Suppressor macrophage (primary cell): Measurements from ENCODE around the gene PTPDC1.

Experiments used
- DNase-seq, 4 experiments: peaks; one replicate each; pipeline ENCODE4 v3.0.0-alpha.2; 2020 to 2022

The PTPDC1 gene

DNA sequence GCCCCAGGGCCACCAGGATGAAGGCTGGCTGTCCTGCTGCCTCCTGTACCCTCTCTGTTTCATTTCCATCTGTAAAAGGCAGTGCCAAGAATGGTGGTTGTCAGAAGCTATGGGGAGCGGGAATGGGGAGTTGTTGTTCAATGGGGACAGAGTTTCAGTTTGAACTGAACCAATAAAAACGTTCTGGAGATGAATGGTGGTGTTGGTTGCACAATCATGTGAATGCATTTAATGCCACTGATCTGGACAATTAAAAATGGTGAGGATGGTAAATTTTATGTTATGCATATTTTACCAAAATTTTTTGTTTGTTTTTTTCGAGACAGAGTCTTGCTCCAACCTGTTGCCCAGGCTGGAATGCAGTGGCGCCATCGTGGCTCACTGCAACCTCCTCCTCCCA, 58.1 kb downstream of the PTPDC1 start:
- DNase-seq, result no peak

- DNase-seq, result no peak
These were observed 60.1 kb downstream of the PTPDC1 start for GRCh38 chr9:94144394-94144793.

GRCh38 chr9:94145640-94146039, 61.4 kb downstream of the PTPDC1 start:
- DNase-seq, result no peak

DNA sequence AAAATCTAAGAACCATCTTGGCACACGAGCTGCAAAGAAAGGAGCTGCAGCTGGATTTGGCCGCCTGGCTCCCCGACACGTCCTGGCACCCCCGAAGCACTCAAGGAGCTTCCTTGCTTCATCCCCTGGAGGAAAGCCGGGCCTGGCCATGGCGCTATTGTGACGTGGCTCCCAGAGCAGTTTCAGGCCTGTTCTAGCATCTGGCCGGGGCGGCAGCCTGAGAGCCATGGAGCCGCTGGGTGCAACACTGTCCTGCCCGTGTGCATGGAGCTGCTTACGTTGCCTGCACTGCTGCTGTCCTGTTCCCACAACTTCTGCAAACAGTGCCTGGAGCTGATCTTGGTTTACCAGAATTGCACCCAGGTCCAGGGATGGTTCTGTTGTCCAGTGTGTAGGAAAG, 63.5 kb downstream of the PTPDC1 start:
- no peak for DNase-seq

DNA sequence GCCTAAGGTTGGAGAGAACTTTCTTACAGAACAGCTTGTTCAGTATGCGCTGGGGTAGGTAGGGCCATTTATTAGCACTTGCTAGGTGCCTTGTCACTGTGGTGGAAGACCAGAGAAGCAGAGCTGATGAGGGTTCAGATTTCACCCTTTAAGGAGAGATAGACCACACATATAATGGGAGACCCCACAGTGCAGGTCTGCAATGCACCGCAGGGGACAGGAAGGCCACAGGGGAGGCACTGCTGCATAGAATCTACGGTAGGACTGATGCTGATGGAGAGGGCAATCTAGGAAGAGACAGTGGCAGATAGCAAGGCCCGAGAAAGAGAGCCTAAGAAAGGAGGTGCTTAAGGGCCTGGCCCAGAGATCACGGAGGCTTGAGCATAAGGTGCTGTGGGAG, 64.2 kb downstream of the PTPDC1 start:
- no peak for DNase-seq

GRCh38 chr9:94149696-94150095, 65.4 kb downstream of the PTPDC1 start:
- no peak for DNase-seq

- DNase-seq, result no peak
These were observed 66.1 kb downstream of the PTPDC1 start for GRCh38 chr9:94150279-94150828.

DNA sequence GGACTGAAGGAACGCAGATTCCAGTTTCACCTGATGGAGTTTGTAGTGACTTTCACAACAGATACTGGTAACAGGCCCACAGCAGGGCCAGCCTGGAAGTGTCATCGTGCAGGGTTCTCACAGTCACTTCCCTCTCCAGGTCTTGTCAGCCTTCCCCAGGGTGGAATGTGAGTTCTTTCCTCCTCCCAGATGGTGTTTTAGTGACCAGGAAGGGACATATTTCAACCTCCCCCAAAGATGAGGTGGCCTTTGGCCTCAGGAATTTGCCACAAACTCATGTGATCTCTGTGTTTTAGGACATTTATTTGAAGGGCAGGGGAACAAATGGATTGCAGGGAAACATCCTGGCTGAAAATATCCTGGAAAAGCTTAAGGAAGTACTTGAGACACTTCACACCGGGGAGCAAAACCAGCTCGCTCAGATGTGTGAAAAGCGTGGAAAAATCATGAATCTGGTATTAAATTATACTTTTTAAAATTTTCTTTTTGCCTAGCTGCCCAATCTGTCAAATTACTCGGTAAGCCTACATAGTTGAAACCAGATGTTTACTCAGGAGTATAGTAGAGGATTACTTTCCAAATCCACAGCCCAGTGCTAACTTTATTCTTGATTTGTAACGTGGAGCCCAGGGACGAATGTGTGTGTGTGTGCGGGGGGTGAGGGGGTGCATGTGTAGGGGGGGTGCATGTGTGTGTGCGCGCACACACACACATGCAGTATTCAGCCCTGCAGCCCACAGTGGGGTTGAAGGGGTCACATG, 66.8 kb downstream of the PTPDC1 start:
- peak in 1 of 4 experiments; percentile 21 for DNase-seq

- DNase-seq, result no peak
These were observed 69.6 kb downstream of the PTPDC1 start for GRCh38 chr9:94153905-94154304.

DNA sequence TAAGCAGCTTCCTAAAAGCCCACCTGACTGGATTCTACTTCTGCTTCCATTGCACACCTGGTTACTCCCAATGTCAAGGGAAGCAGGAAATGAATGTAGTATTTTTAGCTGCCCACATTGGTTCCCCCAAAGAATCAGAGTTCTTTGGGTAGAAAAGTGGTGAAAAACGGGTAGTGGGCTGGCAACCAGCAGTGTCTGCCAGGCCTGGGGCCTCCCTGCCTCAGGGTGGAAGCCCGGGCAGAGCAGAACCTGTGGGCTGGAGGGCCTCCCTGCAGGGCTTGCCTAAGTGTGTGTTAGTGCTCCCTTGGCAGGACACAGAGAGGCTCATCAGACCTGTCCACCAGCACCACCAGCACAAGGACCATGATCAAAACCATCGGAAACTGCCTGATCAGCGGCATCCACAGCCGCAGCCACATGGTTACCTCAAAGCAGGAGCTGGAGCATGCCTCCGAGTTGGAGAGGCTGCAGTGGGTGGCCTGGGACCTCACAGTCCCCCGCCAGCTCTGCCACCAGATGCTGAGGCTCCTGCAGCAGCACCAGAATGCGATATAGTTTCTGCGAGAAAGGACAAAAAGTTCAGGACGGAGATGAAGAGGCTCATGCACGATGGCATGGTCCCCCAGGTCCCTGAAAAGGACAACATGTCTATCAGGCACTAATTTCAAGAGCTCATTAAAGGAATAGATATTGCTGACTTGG, 72.2 kb downstream of the PTPDC1 start:
- peak in 1 of 4 experiments; percentile 23 for DNase-seq

- DNase-seq, result peak; percentile 82 to 92 (median 83)
These were observed 73.0 kb downstream of the PTPDC1 start for GRCh38 chr9:94157050-94157801.
